ENCODE data around the gene DLAT.

The DLAT gene

DNA sequence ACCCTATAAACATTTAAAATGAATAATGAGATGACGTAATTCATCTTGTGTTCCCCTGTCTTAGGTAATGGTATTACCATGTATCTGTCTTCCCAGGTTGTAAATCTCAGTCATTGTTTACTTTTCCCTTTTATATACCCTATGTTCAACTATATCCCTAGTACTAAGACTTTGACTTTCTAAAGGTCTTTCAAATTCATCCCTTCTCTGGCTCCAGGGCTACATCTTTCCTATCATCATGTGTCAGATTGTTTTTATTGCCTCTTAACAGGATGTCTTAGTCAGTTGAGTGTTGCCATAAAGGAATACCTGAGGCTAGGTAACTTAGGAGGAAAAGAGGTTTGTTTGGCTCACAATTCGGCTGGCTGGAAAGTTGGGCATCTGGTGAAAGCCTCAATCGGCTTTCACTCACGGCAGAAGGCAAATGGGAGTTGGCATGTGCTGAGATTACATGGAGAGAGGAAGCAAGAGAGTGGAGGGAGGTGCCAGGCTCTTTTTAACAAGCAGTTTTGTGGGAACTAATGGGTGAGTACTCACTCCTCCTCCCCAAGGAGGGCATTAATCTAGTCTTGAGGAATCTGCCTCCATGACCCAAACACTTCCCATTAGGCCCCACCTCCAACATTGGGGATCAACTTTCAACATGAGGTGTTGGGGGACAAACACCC is 11.6 kb upstream of the DLAT start:
- Histone ChIP-seq H3K9ac (ENCODE audit: low read length) (no peak overlapping the region), H3K79me2 (ENCODE audit: insufficient read depth, low read length) (no peaks in the 10 kb centered on the region), H3K4me2 (ENCODE audit: low read depth, low read length, poor library complexity, severe bottlenecking) (no peak overlapping the region), H3K9me2 (replicated peaks; ENCODE audit: insufficient read depth, low read length) (no peaks in the 10 kb centered on the region), H2AFZ (ENCODE audit: low read depth, low read length, severe bottlenecking) (no peak overlapping the region), H4K20me1 (ENCODE audit: low read depth, low read length) (no peaks in the 10 kb centered on the region), H3K36me3 (ENCODE audit: low read length) (no peaks in the 10 kb centered on the region), H3K27me3 (ENCODE audit: low read length) (no peaks in the 10 kb centered on the region), H3F3A (ENCODE audit: insufficient read depth) (no peaks in the 10 kb centered on the region), H3K27ac (ENCODE audit: low read depth, low read length) (no peak overlapping the region), H3K4me3 (ENCODE audit: insufficient read depth, low read length, poor library complexity, severe bottlenecking) (no peak overlapping the region), H3K9me3 (ENCODE audit: insufficient read depth, low read length) (no peaks in the 10 kb centered on the region)
- TF ChIP-seq EZH2phosphoT487 (conservative IDR thresholded peaks at IDR 0.05; ENCODE audit: low read length): no peak
- TF ChIP-seq, protein P1, sequence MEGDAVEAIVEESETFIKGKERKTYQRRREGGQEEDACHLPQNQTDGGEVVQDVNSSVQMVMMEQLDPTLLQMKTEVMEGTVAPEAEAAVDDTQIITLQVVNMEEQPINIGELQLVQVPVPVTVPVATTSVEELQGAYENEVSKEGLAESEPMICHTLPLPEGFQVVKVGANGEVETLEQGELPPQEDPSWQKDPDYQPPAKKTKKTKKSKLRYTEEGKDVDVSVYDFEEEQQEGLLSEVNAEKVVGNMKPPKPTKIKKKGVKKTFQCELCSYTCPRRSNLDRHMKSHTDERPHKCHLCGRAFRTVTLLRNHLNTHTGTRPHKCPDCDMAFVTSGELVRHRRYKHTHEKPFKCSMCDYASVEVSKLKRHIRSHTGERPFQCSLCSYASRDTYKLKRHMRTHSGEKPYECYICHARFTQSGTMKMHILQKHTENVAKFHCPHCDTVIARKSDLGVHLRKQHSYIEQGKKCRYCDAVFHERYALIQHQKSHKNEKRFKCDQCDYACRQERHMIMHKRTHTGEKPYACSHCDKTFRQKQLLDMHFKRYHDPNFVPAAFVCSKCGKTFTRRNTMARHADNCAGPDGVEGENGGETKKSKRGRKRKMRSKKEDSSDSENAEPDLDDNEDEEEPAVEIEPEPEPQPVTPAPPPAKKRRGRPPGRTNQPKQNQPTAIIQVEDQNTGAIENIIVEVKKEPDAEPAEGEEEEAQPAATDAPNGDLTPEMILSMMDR (IDR thresholded peaks at IDR 0.05; ENCODE audit: insufficient read depth, low read length, poor library complexity, severe bottlenecking): no peak

DNA sequence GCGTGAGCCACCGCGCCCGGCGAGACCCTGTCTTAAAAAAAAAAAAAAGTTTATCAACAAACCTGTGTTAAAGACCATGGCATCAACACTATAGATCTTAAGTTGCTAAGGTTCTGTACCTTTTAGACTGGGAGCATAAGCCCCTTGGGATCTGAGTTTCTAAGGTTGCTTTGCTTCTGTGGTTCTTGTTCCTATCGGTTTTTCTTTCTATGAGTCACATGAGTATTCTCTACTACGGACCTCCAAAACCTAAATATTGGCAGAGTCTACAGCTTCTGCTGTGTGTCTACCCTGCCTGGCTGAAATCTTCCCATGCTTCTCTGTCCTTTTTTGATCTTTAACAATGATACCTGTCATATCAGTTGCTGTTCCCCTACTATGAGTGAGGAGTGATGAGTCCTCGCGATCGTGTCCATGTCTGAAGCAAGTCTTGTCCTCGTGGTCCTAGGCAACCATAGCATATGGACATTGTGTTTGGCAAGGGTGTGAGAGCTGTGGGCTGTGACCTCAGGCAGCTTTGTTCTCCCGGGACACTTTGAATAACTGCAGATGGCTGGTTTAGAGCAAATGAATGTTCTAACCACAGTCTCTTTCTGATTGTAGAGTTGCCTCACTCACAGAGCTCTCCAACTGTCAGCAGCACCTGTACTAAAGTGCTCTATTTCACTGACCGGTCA is 9.0 kb upstream of the DLAT start:
- Histone ChIP-seq H3F3A (ENCODE audit: insufficient read depth) (no peaks in the 10 kb centered on the region), H3K4me3 (ENCODE audit: insufficient read depth, low read length, poor library complexity, severe bottlenecking) (no peak overlapping the region), H3K27me3 (ENCODE audit: low read length) (no peaks in the 10 kb centered on the region), H3K9me3 (ENCODE audit: insufficient read depth, low read length) (no peaks in the 10 kb centered on the region), H3K9ac (ENCODE audit: low read length) (no peak overlapping the region), H3K79me2 (ENCODE audit: insufficient read depth, low read length) (no peaks in the 10 kb centered on the region), H3K4me2 (ENCODE audit: low read depth, low read length, poor library complexity, severe bottlenecking) (no peak overlapping the region), H3K36me3 (ENCODE audit: low read length) (no peaks in the 10 kb centered on the region), H3K9me2 (replicated peaks; ENCODE audit: insufficient read depth, low read length) (no peaks in the 10 kb centered on the region), H2AFZ (ENCODE audit: low read depth, low read length, severe bottlenecking) (no peak overlapping the region), H3K27ac (ENCODE audit: low read depth, low read length) (no peak overlapping the region), H4K20me1 (ENCODE audit: low read depth, low read length) (no peaks in the 10 kb centered on the region)
- TF ChIP-seq, protein P1 (IDR thresholded peaks at IDR 0.05; ENCODE audit: insufficient read depth, low read length, poor library complexity, severe bottlenecking): no peak
- TF ChIP-seq EZH2phosphoT487 (conservative IDR thresholded peaks at IDR 0.05; ENCODE audit: low read length): no peak

DNA sequence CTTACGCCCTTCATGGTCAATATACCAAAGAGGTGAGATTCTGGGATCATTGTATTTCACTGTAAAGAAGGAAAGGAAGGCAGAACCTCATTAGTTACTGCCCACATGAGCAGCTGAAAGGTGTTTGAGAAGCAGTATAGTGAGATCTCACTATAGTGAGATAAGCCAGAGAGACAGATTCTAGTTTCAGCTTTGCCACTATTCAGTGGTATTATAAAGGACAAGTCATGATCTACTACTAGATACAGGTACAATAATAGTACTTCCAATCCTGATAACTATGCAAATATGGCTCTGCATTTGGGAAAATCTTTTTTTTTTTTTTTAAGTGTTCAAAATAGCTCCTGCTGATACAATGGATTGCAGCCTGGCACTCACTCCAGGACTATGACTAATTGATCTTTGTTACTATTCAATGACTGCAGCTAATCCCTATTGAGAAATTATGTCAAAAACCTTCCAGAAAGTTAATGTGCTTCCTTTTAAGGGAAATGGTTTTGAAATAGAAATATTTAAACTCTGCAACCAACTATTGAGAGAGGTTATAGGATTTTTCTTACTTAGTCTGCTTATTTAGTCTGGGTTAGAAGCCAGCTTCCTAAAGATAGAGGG is 8.3 kb upstream of the DLAT start:
- H3K4me3 ChIP-seq (ENCODE audit: insufficient read depth, low read length, poor library complexity, severe bottlenecking): no peak overlapping the region
- H4K20me1 ChIP-seq (ENCODE audit: low read depth, low read length): no peaks in the 10 kb centered on the region
- no peaks in the 10 kb centered on the region for H3K9me3 ChIP-seq (ENCODE audit: insufficient read depth, low read length)
- no peaks in the 10 kb centered on the region for H3K79me2 ChIP-seq (ENCODE audit: insufficient read depth, low read length)
- H3K4me2 ChIP-seq (ENCODE audit: low read depth, low read length, poor library complexity, severe bottlenecking): no peak overlapping the region
- no peak overlapping the region for H2AFZ ChIP-seq (ENCODE audit: low read depth, low read length, severe bottlenecking)
- TF ChIP-seq EZH2phosphoT487 (conservative IDR thresholded peaks at IDR 0.05; ENCODE audit: low read length): no peak
- TF ChIP-seq, protein P1 (IDR thresholded peaks at IDR 0.05; ENCODE audit: insufficient read depth, low read length, poor library complexity, severe bottlenecking): no peak
- H3F3A ChIP-seq (ENCODE audit: insufficient read depth): no peaks in the 10 kb centered on the region
- no peak overlapping the region for H3K27ac ChIP-seq (ENCODE audit: low read depth, low read length)
- H3K9me2 ChIP-seq (replicated peaks; ENCODE audit: insufficient read depth, low read length): no peaks in the 10 kb centered on the region
- no peak overlapping the region for H3K9ac ChIP-seq (ENCODE audit: low read length)
- no peaks in the 10 kb centered on the region for H3K27me3 ChIP-seq (ENCODE audit: low read length)
- H3K36me3 ChIP-seq (ENCODE audit: low read length): no peaks in the 10 kb centered on the region
